NCI-H446 (cell line): Measurements from ENCODE around the gene DCHS2.

Source experiments
- DNase-seq, 2 experiments: peaks; one replicate each; lab custom pipeline; 2025; lab: John Stamatoyannopoulos, UW

The DCHS2 gene

GRCh38 chr4:154205471-154205870 is 286.1 kb downstream of the DCHS2 start:
- no peak for DNase-seq

DNA sequence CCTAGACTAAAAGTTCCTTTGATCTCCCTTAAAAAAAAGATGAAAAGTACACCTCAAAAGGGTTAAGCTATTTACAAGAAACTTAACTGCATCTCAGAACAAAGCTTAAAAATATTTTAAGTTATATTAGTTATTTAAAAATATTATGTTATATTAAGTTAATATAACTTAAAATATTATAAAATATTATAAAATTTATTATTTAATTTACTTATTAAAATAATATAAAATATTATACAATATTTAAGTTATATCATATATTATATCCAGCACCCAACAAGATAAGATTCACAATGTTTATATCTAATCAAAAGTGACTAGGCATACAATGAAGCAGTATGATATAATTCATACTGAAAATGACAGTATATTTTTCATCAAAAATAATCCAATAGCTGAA is 296.9 kb downstream of the DCHS2 start:
- DNase-seq: no peak

DNA sequence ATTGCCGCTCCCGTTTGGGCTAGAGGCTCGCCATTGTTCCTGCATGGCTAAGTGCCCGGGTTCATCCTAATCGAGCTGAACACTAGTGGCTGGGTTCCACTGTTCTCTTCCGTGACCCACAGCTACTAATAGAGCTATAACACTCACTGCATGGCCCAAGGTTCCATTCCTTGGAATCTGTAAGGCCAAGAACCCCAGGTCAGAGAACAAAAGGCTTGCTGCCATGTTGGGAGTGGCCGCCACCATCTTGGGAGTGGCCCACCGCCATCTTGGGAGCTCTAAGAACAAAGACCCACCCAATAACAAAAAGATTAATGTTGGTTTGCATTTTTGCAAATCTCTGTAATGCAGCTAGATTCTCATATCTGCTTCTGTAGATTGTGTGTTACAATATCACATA is 299.0 kb downstream of the DCHS2 start:
- DNase-seq: no peak

DNA sequence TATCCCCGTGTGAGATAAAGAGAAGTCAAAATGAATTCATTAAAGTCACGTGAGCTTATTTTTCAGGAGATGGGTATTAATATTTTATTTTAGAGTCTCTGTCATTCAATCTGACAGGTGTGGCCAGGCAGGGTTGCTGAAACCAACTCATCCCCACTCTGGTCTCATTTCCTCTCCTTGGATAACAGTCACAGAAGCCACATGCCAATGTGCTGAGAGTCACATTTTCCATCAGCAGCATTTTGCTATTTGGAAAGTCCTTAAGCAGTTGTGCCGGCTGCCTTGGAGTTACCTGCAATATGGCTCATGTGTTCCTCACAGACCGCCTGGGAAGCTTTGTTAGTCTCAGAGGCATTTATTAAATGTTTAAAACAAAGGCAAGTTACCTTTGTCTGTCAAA is 302.3 kb downstream of the DCHS2 start:
- DNase-seq: no peak

DNA sequence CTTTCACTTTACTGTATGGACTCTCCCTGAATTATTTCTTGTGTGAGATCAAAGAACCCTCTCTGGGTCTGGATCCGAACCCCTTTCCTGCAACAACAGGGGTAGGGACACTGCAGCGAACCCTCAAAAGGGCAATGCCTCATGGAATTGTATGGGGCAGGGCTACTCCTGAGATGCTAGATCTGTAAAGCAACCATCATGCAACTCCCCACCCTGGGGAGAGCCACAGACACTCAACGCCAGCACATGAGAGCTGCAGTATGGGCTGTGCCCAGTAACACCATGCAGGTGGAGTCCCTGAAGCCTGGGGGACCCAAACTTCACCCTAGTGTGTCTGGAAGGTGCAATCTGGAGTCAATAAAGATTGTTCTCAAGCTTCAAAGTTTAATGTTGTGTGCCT is 304.7 kb downstream of the DCHS2 start:
- no peak for DNase-seq

DNA sequence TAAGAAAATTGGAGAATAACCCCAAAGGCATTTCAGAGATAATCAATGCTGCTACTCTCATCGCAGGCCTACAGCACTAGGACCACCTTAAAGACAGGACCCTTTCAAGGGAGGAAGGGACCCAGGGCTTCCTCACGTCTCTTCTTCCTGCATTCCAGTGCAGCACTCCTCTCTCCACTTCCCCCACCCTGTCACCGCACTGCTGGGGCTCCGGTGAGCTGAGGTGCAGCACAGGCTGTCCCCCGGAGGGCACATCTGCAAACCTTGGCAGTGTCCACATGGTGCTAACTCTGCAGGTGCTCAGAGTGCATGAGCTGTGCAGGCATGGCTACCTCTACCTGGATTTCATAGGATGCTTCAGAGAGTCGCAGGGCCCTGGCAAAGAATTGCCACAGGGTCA is 305.6 kb downstream of the DCHS2 start:
- no peak for DNase-seq

DNA sequence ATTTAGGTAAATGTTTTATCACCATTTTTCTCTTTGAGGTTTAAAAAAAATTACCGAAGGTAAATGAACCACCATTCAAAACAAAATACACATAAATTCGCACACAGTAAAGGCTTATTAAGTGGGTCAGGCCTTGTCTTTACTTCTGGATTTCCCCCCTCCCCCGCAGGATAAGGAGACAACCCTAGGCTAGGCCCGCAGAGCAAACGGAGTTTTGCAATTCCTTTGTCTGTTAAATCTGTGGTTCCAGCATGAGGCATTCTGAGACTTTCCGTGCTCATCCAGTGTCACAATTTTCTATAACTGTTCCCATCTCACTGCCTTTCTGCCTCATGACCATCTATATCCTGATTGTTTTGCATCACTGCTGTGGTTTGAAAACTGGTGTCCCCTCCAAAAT is 307.4 kb downstream of the DCHS2 start:
- DNase-seq: no peak

DNA sequence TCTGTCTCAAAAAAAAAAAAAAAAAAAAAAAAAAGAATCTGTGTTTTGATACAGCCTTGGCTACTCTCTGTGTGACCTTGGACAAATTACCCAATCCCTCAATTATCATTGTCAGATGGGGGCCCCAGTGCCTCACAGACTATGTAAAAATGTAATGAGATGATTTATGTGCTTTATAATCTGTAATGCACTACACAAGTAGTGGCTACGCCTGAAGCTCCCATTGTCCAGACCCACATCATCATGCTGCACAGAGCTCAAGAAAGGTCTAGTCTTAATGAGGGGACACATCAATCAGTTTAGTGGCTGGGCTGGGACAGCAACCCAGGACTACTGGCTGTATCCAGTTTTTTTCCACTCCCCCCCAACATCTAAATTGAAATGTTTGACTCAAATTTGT is 308.3 kb downstream of the DCHS2 start:
- no peak for DNase-seq
